ENCODE results near the gene IFNAR1. TPM values are rescaled to one million over a fixed set of nuclear protein-coding genes. Genes with fewer than 3 reads are reported as not detected.

Gene IFNAR1
- total and polyA plus RNA-seq, 2 donors (not counting 3 experiments of a cell fraction or from before 2014, with no cell fraction given) = 16.2 to 47.8 TPM

DNA sequence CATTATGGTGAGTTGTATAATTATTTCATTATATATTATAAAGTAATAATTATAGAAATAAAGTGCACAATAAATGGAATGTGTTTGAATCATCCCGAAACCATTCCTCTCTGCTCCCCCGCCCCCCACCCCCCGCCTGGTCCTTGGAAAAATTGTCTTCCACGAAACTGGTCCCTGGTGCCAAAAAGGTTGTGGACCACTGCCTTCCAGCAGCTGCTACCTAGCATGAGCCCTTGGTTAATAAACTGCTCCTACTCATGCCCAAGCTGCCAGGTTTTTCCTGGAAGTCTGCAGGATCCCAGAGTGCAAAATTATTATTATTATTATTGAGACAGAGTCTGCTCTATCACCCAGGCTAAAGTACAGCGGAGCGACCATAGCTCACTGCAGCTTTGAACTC, 71.7 kb downstream of the IFNAR1 start:
- H2AFZ ChIP-seq (ENCODE audit: low read depth, low read length) = no peak overlapping the region
- no peak overlapping the region for H3K4me2 ChIP-seq (ENCODE audit: insufficient read depth, low read length)
- dilution Hi-C loops (cut with MboI; ENCODE audit: extremely low pct_ligation_motif_present, low sequenced_read_pairs) (no loop called here), intact Hi-C loops (cut with micrococcal nuclease) (no loop called here)
- H3K9me3 ChIP-seq (replicated peaks; ENCODE audit: control insufficient read depth, insufficient read depth, low read length) = no peaks in the 10 kb centered on the region
- peaks cover 3% of the 10 kb centered on the region for H3K4me1 ChIP-seq (ENCODE audit: control insufficient read depth, extremely low read depth, insufficient read depth, low read length)
- TF ChIP-seq POLR2A (IDR thresholded peaks at IDR 0.05; ENCODE audit: low read depth, low read length) (no peak), EZH2 (IDR thresholded peaks at IDR 0.05; ENCODE audit: borderline replicate concordance, low read depth, low read length, severe bottlenecking) (no peak), POLR2AphosphoS5 (IDR thresholded peaks at IDR 0.05; ENCODE audit: insufficient read depth, low read depth, low read length) (no peak), GATA2 (IDR thresholded peaks at IDR 0.05; ENCODE audit: insufficient read depth, insufficient read length, low read depth, low read length) (no peak), FOS (IDR thresholded peaks at IDR 0.05; ENCODE audit: borderline replicate concordance, insufficient read depth, low read length) (no peak)
- H4K20me1 ChIP-seq (replicated peaks; ENCODE audit: control insufficient read depth, extremely low read depth, insufficient read depth, low read length) = no peaks in the 10 kb centered on the region
- no TSS peak for BruUV-seq (replicated peaks)
- POLR2A ChIA-PET = no interaction called here
- no peak overlapping the region for H3K9ac ChIP-seq (replicated peaks; ENCODE audit: extremely low read depth, insufficient read depth, low read length)
- H3K79me2 ChIP-seq (ENCODE audit: control insufficient read depth, insufficient read depth, low read length) = no peaks in the 10 kb centered on the region
- H3K27ac ChIP-seq (ENCODE audit: insufficient read depth, low read depth, low read length) = no peak overlapping the region
- CTCF ChIA-PET = interaction anchor here (1.1 to 2.0 kb wide), 4 partner anchors 10 to 200 kb away, joined by 4 to 7 read pairs (median 4); no protein-coding TSS in a partner anchor
- no peak overlapping the region for H3K4me3 ChIP-seq (replicated peaks in 1 of 3; ENCODE audit: insufficient read depth in 1 of 3, low read depth in 1 of 3, low read length in 3 of 3)
- DNase-seq (ENCODE audit: low read depth, low spot score) (no peak), FAIRE-seq (no peak)
- no peaks in the 10 kb centered on the region for H3K9me1 ChIP-seq (replicated peaks; ENCODE audit: control insufficient read depth, extremely low read depth, insufficient read depth, low read length)
- no peaks in the 10 kb centered on the region for H3K27me3 ChIP-seq (ENCODE audit: control insufficient read depth in 2 of 2, insufficient read depth in 2 of 2, low read length in 2 of 2)
- H3K36me3 ChIP-seq (ENCODE audit: control insufficient read depth in 2 of 2, extremely low read depth in 1 of 2, insufficient read depth in 2 of 2, low read length in 2 of 2) = no peaks in the 10 kb centered on the region

DNA sequence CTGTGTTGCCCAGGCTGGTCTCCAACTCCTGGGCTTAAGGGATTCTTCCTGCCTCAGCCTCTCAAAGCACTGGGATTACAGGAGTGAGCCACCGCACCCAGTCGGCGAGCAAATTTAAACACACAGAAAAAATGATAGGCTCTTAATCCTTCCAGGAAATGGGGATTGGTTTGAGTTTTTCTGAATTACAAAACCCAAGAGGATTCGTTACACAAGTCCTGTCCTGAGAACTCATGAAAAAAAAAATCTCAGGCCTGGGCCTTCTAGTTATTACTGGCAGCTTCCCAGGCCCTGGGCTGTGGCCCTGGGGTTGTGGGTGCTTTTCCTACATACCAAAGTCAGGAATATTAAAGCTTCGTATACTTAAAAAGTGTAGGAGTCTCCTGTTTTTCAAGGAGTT, 72.2 kb downstream of the IFNAR1 start:
- BruUV-seq (replicated peaks) = no TSS peak

More for the DNA sequence above, 72.2 kb downstream of the IFNAR1 start:
- no peaks in the 10 kb centered on the region for H3K36me3 ChIP-seq (ENCODE audit: control insufficient read depth in 2 of 2, extremely low read depth in 1 of 2, insufficient read depth in 2 of 2, low read length in 2 of 2)
- H3K9me3 ChIP-seq (replicated peaks; ENCODE audit: control insufficient read depth, insufficient read depth, low read length) = no peaks in the 10 kb centered on the region
- H3K4me1 ChIP-seq (ENCODE audit: control insufficient read depth, extremely low read depth, insufficient read depth, low read length) = peaks cover 3% of the 10 kb centered on the region
- no peaks in the 10 kb centered on the region for H3K79me2 ChIP-seq (ENCODE audit: control insufficient read depth, insufficient read depth, low read length)
- H2AFZ ChIP-seq (ENCODE audit: low read depth, low read length) = no peak overlapping the region
- no peaks in the 10 kb centered on the region for H4K20me1 ChIP-seq (replicated peaks; ENCODE audit: control insufficient read depth, extremely low read depth, insufficient read depth, low read length)
- no peak overlapping the region for H3K9ac ChIP-seq (replicated peaks; ENCODE audit: extremely low read depth, insufficient read depth, low read length)
- H3K9me1 ChIP-seq (replicated peaks; ENCODE audit: control insufficient read depth, extremely low read depth, insufficient read depth, low read length) = no peaks in the 10 kb centered on the region
- TF ChIP-seq POLR2AphosphoS5 (IDR thresholded peaks at IDR 0.05; ENCODE audit: insufficient read depth, low read depth, low read length) (no peak), JUN (IDR thresholded peaks at IDR 0.05; ENCODE audit: borderline replicate concordance, insufficient read depth, insufficient read length, low read depth) (no peak), FOS (IDR thresholded peaks at IDR 0.05; ENCODE audit: borderline replicate concordance, insufficient read depth, low read length) (no peak), POLR2A (IDR thresholded peaks at IDR 0.05; ENCODE audit: low read depth, low read length) (no peak), MYC (IDR thresholded peaks at IDR 0.05; ENCODE audit: low read depth, low read length) (no peak), EZH2 (IDR thresholded peaks at IDR 0.05; ENCODE audit: borderline replicate concordance, low read depth, low read length, severe bottlenecking) (no peak), GATA2 (IDR thresholded peaks at IDR 0.05; ENCODE audit: insufficient read depth, insufficient read length, low read depth, low read length) (no peak)
- TF ChIP-seq, protein P1, sequence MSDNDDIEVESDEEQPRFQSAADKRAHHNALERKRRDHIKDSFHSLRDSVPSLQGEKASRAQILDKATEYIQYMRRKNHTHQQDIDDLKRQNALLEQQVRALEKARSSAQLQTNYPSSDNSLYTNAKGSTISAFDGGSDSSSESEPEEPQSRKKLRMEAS (IDR thresholded peaks at IDR 0.05; ENCODE audit: insufficient read depth, insufficient read length) = no peak
- TF ChIP-seq, protein P2, sequence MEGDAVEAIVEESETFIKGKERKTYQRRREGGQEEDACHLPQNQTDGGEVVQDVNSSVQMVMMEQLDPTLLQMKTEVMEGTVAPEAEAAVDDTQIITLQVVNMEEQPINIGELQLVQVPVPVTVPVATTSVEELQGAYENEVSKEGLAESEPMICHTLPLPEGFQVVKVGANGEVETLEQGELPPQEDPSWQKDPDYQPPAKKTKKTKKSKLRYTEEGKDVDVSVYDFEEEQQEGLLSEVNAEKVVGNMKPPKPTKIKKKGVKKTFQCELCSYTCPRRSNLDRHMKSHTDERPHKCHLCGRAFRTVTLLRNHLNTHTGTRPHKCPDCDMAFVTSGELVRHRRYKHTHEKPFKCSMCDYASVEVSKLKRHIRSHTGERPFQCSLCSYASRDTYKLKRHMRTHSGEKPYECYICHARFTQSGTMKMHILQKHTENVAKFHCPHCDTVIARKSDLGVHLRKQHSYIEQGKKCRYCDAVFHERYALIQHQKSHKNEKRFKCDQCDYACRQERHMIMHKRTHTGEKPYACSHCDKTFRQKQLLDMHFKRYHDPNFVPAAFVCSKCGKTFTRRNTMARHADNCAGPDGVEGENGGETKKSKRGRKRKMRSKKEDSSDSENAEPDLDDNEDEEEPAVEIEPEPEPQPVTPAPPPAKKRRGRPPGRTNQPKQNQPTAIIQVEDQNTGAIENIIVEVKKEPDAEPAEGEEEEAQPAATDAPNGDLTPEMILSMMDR (IDR thresholded peaks at IDR 0.05; ENCODE audit: extremely low read depth in 1 of 2, insufficient read depth in 1 of 2, low read depth in 1 of 2, low read length in 2 of 2) = no peak
- dilution Hi-C loops (cut with MboI; ENCODE audit: extremely low pct_ligation_motif_present, low sequenced_read_pairs) = no loop called here
- FAIRE-seq (no peak), DNase-seq (ENCODE audit: low read depth, low spot score) (no peak)
- CTCF ChIA-PET = interaction anchor here (1.4 to 2.0 kb wide), 2 partner anchors 10 to 200 kb away, joined by 5 to 7 read pairs; no protein-coding TSS in a partner anchor
- H3K27me3 ChIP-seq (ENCODE audit: control insufficient read depth in 2 of 2, insufficient read depth in 2 of 2, low read length in 2 of 2) = no peaks in the 10 kb centered on the region
- intact Hi-C loops (cut with micrococcal nuclease) = no loop called here
- H3K4me3 ChIP-seq (replicated peaks in 1 of 3; ENCODE audit: insufficient read depth in 1 of 3, low read depth in 1 of 3, low read length in 3 of 3) = no peak overlapping the region
- no peak overlapping the region for H3K4me2 ChIP-seq (ENCODE audit: insufficient read depth, low read length)
- POLR2A ChIA-PET = no interaction called here
- no peak overlapping the region for H3K27ac ChIP-seq (ENCODE audit: insufficient read depth, low read depth, low read length)
